AG08396 (cell line): ENCODE measurements around the gene STMND1.

Experiments used
- DNase-seq: peaks from one replicate; pipeline ENCODE4 v3.0.0; 2012; ENCODE audit warnings: low spot score, mixed read lengths

The STMND1 gene

GRCh38 chr6:17165383-17165782 lies 63.5 kb downstream of the STMND1 start:
- DNase-seq = no peak

GRCh38 chr6:17167327-17167979 lies 65.6 kb downstream of the STMND1 start:
- peak; percentile 29 for DNase-seq

- DNase-seq = peak; percentile 47
Measured at GRCh38 chr6:17169291-17169690, 67.4 kb downstream of the STMND1 start.

GRCh38 chr6:17169711-17170110 lies 67.9 kb downstream of the STMND1 start:
- no peak for DNase-seq

GRCh38 chr6:17172836-17173470 lies 71.1 kb downstream of the STMND1 start:
- no peak for DNase-seq

- no peak for DNase-seq
Measured at GRCh38 chr6:17178326-17178725, 76.5 kb downstream of the STMND1 start.

GRCh38 chr6:17178754-17179529 lies 77.1 kb downstream of the STMND1 start:
- DNase-seq = peak; percentile 55

GRCh38 chr6:17179530-17180073 lies 77.8 kb downstream of the STMND1 start:
- DNase-seq = no peak
